Neural progenitor cell (in vitro differentiated cells): Measurements from ENCODE around the gene LMX1B. TPM values are rescaled to one million over a fixed set of nuclear protein-coding genes. Genes with fewer than 3 reads are reported as not detected.
A peak's percentile ranks its signal among the peaks of the same experiment; 100 is the strongest.

Experiments used
- DNase-seq: peaks from one replicate; pipeline ENCODE4 v3.0.0-alpha.2; 2016; ENCODE audit warnings: low spot score
- H2AFZ ChIP-seq: fragments of 200-600 bp; sonication (generic); replicated peaks from 2 replicates; pipeline ENCODE4 v1.6.1; 2016; ENCODE audit warnings: antibody characterized with exemption
- H3F3A ChIP-seq: fragments of 200-600 bp; sonication (generic); 2 replicates; pipeline ENCODE4 v1.6.1; 2016; ENCODE audit warnings: antibody characterized with exemption, low read depth
- H3K27ac ChIP-seq: fragments of 200-600 bp; sonication (generic); 2 replicates; pipeline ENCODE4 v1.5.1; 2016; ENCODE audit warnings: mild to moderate bottlenecking
- H3K27me3 ChIP-seq: fragments of 200-600 bp; sonication (generic); 2 replicates; pipeline ENCODE4 v1.6.1; 2016; ENCODE audit warnings: mild to moderate bottlenecking, moderate library complexity
- H3K36me3 ChIP-seq: fragments of 200-600 bp; sonication (generic); 2 replicates; pipeline ENCODE4 v1.5.1; 2016
- H3K4me1 ChIP-seq: fragments of 200-600 bp; sonication (generic); 2 replicates; pipeline ENCODE4 v1.6.1; 2016; ENCODE audit warnings: mixed run types
- H3K4me2 ChIP-seq: fragments of 200-600 bp; sonication (generic); 2 replicates; pipeline ENCODE4 v1.6.1; 2016
- H3K4me3 ChIP-seq: fragments of 200-600 bp; sonication (generic); 2 replicates; pipeline ENCODE4 v1.5.1; 2016
- H3K79me2 ChIP-seq: fragments of 200-600 bp; sonication (generic); 2 replicates; pipeline ENCODE4 v1.6.1; 2016; ENCODE audit warnings: low read depth
- H3K9ac ChIP-seq: fragments of 200-600 bp; sonication (generic); 2 replicates; pipeline ENCODE4 v1.6.1; 2016
- H3K9me3 ChIP-seq: fragments of 200-600 bp; sonication (generic); 2 replicates; pipeline ENCODE4 v1.5.1; 2016; ENCODE audit warnings: low read depth
- H4K20me1 ChIP-seq: fragments of 200-600 bp; sonication (generic); 2 replicates; pipeline ENCODE4 v1.6.1; 2016; ENCODE audit warnings: low read depth
- H3K27ac Mint-ChIP-seq: 3 replicates; pipeline ENCODE4 v1.8.0; 2021; ENCODE audit warnings: mixed read lengths
- H3K27me3 Mint-ChIP-seq: 2 replicates; pipeline ENCODE4 v1.8.0; 2022; ENCODE audit warnings: low read depth, mild to moderate bottlenecking, inconsistent platforms, moderate library complexity, mixed read lengths; ENCODE audit not compliant: insufficient read depth
- H3K36me3 Mint-ChIP-seq: 3 replicates; pipeline ENCODE4 v1.8.0; 2021; ENCODE audit warnings: mixed read lengths
- H3K4me1 Mint-ChIP-seq: 3 replicates; pipeline ENCODE4 v1.8.0; 2021; ENCODE audit warnings: mixed read lengths
- H3K4me3 Mint-ChIP-seq: 3 replicates; pipeline ENCODE4 v1.8.0; 2021; ENCODE audit warnings: mild to moderate bottlenecking, moderate library complexity, mixed read lengths
- H3K9me3 Mint-ChIP-seq: 3 replicates; pipeline ENCODE4 v1.8.0; 2020; ENCODE audit warnings: mixed read lengths
- CTCF ChIP-seq: fragments of 200-600 bp; sonication (generic); IDR thresholded peaks from 2 replicates; pipeline ENCODE4 v1.5.1; 2017; ENCODE audit warnings: antibody characterized with exemption, mild to moderate bottlenecking
- EZH2 ChIP-seq: fragments of 200-600 bp; sonication (generic); IDR thresholded peaks from 2 replicates; pipeline ENCODE4 v1.6.1; 2017; ENCODE audit warnings: antibody characterized with exemption, mild to moderate bottlenecking, moderate library complexity
- EZH2phosphoT487 ChIP-seq: fragments of 200-600 bp; sonication (generic); IDR thresholded peaks from 2 replicates; pipeline ENCODE4 v1.6.1; 2017; ENCODE audit warnings: antibody characterized with exemption
- total RNA-seq: library from RNA; depleted of rRNA; stranded (reverse); fragments of >200 nt; gene quantifications from 2 replicates; pipeline ENCODE4 v1.2.3, GENCODE V29; 2015; ENCODE audit warnings: low replicate concordance

The LMX1B gene
- total RNA-seq, 1 donor from 2014 or later, result 0.19 TPM

- no peak for DNase-seq
- no peak overlapping the region for H2AFZ ChIP-seq
- H3K4me3 ChIP-seq, result no peak overlapping the region
- Mint-ChIP-seq H3K27me3 (peaks cover 52% of the 10 kb centered on the region), H3K27ac (peak overlapping the region; percentile 74), H3K4me3 (peak overlapping the region; percentile 50), H3K4me1 (peaks cover 41% of the 10 kb centered on the region), H3K9me3 (no peaks in the 10 kb centered on the region), H3K36me3 (no peaks in the 10 kb centered on the region)
- peaks cover 76% of the 10 kb centered on the region for H4K20me1 ChIP-seq
- no peak overlapping the region for H3K9ac ChIP-seq
- H3K4me1 ChIP-seq, result no peaks in the 10 kb centered on the region
- no peaks in the 10 kb centered on the region for H3K36me3 ChIP-seq
- no peak overlapping the region for H3K27ac ChIP-seq
- H3K9me3 ChIP-seq, result no peaks in the 10 kb centered on the region
- H3K27me3 ChIP-seq, result peaks cover 100% of the 10 kb centered on the region
- H3F3A ChIP-seq, result peaks cover 8% of the 10 kb centered on the region
- TF ChIP-seq CTCF (no peak), EZH2phosphoT487 (no peak), EZH2 (no peak)
- H3K79me2 ChIP-seq, result no peaks in the 10 kb centered on the region
- H3K4me2 ChIP-seq, result no peak overlapping the region
Measured at GRCh38 chr9:126684965-126685465, 71.3 kb downstream of the LMX1B start.

GRCh38 chr9:126687930-126688461 lies 74.3 kb downstream of the LMX1B start:
- Histone ChIP-seq H3K4me2 (no peak overlapping the region), H3K27ac (no peak overlapping the region), H3K9me3 (no peaks in the 10 kb centered on the region), H3K36me3 (no peaks in the 10 kb centered on the region), H3K4me1 (no peaks in the 10 kb centered on the region), H2AFZ (no peak overlapping the region), H3K9ac (no peak overlapping the region), H3F3A (peaks cover 8% of the 10 kb centered on the region), H3K79me2 (no peaks in the 10 kb centered on the region), H3K4me3 (no peak overlapping the region), H4K20me1 (peaks cover 58% of the 10 kb centered on the region), H3K27me3 (peaks cover 92% of the 10 kb centered on the region)
- no peak for DNase-seq
- Mint-ChIP-seq H3K4me1 (peaks cover 41% of the 10 kb centered on the region), H3K4me3 (no peak overlapping the region), H3K9me3 (no peaks in the 10 kb centered on the region), H3K36me3 (no peaks in the 10 kb centered on the region), H3K27ac (no peak overlapping the region), H3K27me3 (peaks cover 43% of the 10 kb centered on the region)
- TF ChIP-seq EZH2 (no peak), EZH2phosphoT487 (no peak), CTCF (no peak)

GRCh38 chr9:126688617-126689016 lies 74.9 kb downstream of the LMX1B start:
- TF ChIP-seq EZH2phosphoT487 (no peak), CTCF (peak; percentile 17)
- peaks cover 36% of the 10 kb centered on the region for H3K4me1 Mint-ChIP-seq
- no peaks in the 10 kb centered on the region for H3K9me3 ChIP-seq
- H3K4me3 Mint-ChIP-seq, result no peak overlapping the region
- DNase-seq, result peak; percentile 45
- H4K20me1 ChIP-seq, result peaks cover 54% of the 10 kb centered on the region
- peaks cover 86% of the 10 kb centered on the region for H3K27me3 ChIP-seq
- no peaks in the 10 kb centered on the region for H3K36me3 Mint-ChIP-seq
- H3K9me3 Mint-ChIP-seq, result no peaks in the 10 kb centered on the region
- H3K27ac ChIP-seq, result no peak overlapping the region
- H3K4me1 ChIP-seq, result no peaks in the 10 kb centered on the region
- H3K36me3 ChIP-seq, result no peaks in the 10 kb centered on the region
- H3K27ac Mint-ChIP-seq, result no peak overlapping the region
- H3K4me3 ChIP-seq, result no peak overlapping the region
- no peak overlapping the region for H3K4me2 ChIP-seq
- no peak overlapping the region for H3K9ac ChIP-seq
- no peak overlapping the region for H2AFZ ChIP-seq
- H3K79me2 ChIP-seq, result no peaks in the 10 kb centered on the region
- H3K27me3 Mint-ChIP-seq, result peaks cover 38% of the 10 kb centered on the region
- H3F3A ChIP-seq, result peaks cover 4% of the 10 kb centered on the region
